Measurements from ENCODE around the gene EHMT2.

EHMT2 gene

DNA sequence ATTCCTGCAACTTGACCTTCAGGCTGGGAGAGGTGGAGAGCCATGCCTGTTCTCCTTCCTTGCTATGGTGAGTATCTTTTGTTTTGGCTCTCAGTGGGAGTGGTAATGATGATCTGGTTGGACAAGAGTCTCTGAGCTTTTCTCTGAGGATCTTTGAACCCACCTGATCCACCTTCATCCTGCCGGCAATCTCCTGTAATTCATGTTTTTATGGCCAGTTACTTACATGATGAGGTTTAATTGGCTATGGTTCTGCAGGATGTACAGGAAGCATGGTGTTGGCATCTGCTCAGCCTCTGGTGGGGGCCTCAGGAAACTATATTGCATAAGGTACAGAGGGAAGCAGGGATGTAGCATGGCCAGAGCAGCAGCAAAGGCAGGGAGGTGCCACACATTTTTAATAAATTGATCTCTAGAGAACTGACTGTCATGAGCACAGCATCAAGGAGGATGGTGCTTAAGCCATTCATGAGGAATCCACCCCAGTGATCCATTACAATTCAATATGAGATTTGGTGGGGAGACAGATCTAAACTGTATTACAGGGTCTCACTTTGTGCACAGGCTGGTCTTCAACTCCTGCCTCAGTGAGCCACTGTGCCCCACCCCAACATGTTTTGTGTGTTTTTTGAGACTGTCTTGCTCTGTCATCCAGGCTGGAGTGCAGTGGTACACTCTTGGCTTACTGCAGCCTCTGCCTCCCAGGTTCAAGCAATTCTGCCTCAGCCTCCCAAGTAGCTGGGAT lies 60.0 kb downstream of the EHMT2 start:
- no peak for DNase-seq

DNA sequence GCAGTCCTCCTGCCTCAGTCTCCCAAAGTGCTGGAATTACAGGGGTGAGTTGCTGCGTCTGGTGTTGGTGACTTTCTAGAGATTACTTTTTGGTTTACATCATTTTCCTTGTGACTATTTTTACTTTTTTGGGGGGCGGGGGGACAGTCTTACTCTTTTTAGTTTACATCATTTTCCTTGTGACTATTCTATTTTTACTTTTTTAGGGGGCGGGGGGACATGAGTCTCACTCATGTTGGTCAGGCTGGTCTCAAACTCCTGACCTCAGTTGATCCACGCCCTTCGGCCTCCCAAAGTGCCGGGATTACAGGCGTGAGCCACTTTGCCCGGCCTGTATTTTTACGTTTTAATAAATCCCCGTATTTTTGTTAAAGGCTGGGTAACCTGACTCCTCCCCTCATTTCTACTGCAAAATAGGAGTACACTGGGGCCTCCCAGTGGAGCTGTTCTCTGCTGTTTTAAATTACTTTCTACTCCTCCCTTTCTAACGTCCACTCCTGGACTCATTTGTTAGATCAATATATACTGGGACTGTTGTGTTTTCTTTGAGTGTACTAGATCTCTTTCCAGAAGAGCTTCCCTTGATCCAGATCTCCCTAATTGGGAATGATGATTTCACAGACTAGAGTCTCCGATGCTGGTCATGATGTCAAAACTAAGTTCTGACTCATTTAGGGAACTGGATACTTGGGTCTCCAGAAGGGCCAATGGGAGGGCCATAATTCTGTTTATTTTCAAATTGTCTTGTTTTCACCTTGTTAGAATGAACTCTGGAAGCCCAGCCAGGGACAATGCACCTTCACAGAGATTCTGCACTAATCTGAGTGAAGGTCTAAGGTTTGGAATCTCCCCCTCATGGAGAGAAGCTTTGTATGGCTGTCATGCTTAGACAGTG lies 60.8 kb downstream of the EHMT2 start:
- no peak for DNase-seq

DNA sequence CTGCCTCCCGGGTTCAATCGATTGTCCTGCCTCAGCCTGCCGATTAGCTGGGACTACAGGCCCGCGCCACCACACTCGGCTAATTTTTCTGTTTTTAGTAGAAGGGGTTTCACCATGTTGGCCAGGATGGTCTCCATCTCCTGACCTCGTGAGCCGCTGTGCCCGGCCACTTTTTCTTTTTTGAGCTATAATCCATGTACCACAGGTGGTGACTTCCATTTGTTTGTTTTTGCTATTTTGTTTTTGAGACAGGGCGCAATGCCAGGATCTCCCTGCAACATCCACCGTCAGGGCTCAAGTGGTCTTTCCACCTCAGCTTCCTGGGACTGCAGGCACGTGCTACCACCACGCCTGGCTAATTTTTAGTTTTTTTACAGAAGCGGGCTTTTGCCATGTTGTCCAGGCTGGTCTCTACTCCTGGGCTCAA lies 61.4 kb downstream of the EHMT2 start:
- no peak for DNase-seq

DNA sequence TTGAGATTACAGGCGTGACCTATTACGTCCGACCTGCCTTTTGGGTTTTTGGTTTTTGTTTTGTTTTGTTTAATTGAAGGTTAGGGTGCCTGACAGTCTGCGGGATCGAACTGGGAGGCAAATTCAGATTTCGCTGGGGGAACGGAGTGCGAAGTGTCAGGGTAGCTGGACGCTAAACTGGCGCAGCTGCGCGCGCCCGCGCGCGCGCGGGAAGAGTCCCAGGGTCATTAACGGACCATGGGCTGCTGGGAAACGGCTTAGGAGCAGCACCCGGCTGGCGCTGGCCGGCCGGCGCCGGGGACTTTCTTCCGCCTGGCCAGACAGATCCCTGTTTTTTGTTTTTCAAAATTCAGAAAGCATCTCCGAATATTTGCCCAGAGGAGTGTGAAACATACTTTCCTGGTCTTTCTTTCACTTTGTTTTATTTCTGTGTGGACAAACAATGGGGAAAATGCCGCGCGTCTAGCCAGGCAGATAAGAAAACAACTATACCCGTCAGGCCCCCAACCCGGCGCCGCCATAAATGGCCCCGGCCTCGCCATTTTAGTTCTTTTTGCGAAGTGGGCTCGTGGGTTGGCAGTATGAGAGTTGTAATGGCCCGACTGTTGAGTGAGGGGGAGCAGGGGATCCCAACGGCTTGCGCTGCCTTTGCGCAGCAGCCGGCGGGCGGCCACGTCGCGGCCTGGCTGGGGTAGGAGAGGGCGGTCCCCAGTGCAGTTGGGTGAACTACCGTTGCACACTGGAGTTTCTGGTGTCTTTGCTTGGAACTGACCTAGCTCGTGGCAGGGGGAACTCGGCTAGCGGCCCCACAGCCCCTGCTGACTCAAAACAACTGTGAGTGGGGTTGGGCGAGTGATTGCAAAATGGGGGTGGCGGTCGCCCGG lies 62.9 kb downstream of the EHMT2 start:
- peak; percentile 97 for DNase-seq

DNA sequence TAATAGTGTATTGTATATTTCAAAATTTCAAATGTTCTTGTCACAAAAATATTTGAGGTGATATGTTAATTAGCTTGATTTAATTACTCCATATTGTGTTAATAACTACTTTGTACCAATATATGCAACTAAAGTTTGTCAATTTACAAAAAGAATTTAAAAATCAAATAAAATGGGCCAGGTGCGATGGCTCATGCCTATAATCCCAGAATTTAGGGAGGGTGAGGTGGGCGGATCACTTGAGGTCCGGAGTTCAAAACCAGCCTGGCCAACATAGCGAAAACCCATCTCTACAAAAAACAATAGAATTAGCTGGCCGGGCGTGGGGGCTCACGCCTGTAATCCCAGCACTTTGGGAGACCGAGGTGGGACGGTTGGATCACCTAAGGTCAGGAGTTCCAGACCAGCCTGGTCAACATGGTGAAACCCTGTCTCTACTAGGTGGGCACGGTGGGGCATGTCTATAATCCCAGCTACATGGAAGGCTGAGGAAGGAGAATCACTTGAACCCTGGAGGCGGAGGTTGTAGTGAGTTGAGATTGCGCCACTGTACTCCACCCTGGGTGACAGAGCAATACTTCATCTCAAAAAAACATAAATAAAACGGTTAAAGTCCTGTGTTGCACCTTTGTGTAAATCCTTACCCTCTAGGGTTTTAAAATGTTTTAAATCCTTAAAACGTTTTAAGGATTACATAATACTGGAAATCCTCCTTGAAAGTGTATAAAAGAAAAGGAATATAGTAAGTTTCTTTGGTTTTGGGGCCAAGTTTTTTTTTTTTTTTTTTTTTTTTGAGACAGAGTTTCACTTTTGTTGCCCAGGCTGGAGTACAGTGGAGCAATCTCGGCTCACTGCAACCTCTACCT lies 65.9 kb downstream of the EHMT2 start:
- no peak for DNase-seq

DNA sequence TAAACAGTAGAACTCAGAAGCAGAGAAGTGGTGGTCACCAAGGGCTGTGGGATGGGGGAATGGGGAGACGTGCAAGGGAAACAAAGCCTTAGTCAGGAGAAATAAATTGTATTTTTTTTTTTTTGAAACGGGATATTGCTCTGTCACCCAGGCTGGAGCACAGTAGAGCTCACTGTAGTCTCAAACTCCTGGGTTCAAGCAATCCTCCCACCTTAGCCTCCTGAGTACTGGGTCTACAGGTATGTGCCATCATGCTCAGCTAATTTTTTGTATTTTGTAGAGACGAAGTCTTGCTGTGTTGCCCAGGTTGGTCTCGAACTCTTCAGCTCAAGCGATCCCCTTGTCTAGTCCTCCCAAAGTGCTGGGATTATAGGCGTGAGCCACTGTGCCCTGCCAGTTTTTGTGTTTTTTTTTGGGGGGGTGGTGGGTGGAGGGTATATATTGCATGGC lies 66.6 kb downstream of the EHMT2 start:
- DNase-seq: no peak
